GM12878 (cell line): ENCODE data around the gene LNX2. TPM values are rescaled to one million over a fixed set of nuclear protein-coding genes. Genes with fewer than 3 reads are reported as not detected.

ENCODE experiments used
- ATAC-seq: fragments of 200-7000 bp; cut with Tn5 transposase; 3 replicates; pipeline ENCODE4 v1.9.1; 2020; ENCODE audit warnings: mild to moderate bottlenecking, moderate library complexity
- BruUV-seq: library from RNA; stranded (reverse); fragments of 400-500 nt; replicated peaks from 2 replicates; lab custom pipeline; 2021; lab: Mats Ljungman, UMichigan
- CTCF ChIA-PET: fragments of 300-600 bp; sonication (Branson Sonifier 250); formaldehyde crosslinking; extraction: SDS; loops from one replicate; lab custom pipeline; 2021; ENCODE audit warnings: inconsistent platforms; lab: Yijun Ruan, JAX
- POLR2A ChIA-PET: fragments of 350-600 bp; formaldehyde crosslinking; extraction: SDS; loops from one replicate; lab custom pipeline; 2021; ENCODE audit warnings: inconsistent platforms; lab: Charles Lee
- RAD21 ChIA-PET: fragments of 300-600 bp; sonication (Branson Sonifier 250); formaldehyde crosslinking; loops from one replicate; lab custom pipeline; 2023; ENCODE audit warnings: antibody characterized with exemption; ENCODE audit not compliant: unreplicated experiment; lab: Charles Lee
- SMC1A ChIA-PET: fragments of 300-600 bp; sonication (Branson Sonifier 250); formaldehyde crosslinking; loops from one replicate; lab custom pipeline; 2023; ENCODE audit not compliant: unreplicated experiment, uncharacterized antibody; lab: Charles Lee
- DNase-seq: peaks from one replicate; pipeline ENCODE4 v3.0.0-alpha.2; 2011; ENCODE audit warnings: low read depth, low spot score
- FAIRE-seq: peaks from 3 replicates; lab custom pipeline; 2011; peaks lifted over from hg19 to GRCh38; lab: Jason Lieb, UNC
- H2AFZ ChIP-seq: 2 replicates; pipeline ENCODE4 v1.6.0; 2011; ENCODE audit warnings: low read depth, low read length, control low read depth; ENCODE audit not compliant: control insufficient read depth
- H3K27ac ChIP-seq: 2 replicates; pipeline ENCODE4 v1.5.1; 2011; ENCODE audit warnings: control low read depth; ENCODE audit not compliant: control insufficient read depth, insufficient read depth
- H3K27me3 ChIP-seq, 2 experiments: replicated peaks in 1 of 2; 2 replicates each; pipeline versions ENCODE4 v1.6.0 to v1.6.1; 2011; ENCODE audit warnings: low read length in 1 of 2; ENCODE audit not compliant: control insufficient read depth in 2 of 2, insufficient read depth in 2 of 2
- H3K36me3 ChIP-seq, 2 experiments: 2 replicates each; pipeline ENCODE4 v1.5.1; 2011; ENCODE audit warnings: low read length in 1 of 2; ENCODE audit not compliant: control insufficient read depth in 2 of 2, insufficient read depth in 2 of 2
- H3K4me1 ChIP-seq: 2 replicates; pipeline ENCODE4 v1.6.1; 2011; ENCODE audit warnings: mild to moderate bottlenecking, low read length, moderate library complexity, mixed read lengths; ENCODE audit not compliant: control insufficient read depth, insufficient read depth
- H3K4me2 ChIP-seq: 2 replicates; pipeline ENCODE4 v1.6.0; 2011; ENCODE audit warnings: control low read depth; ENCODE audit not compliant: control insufficient read depth, insufficient read depth
- H3K4me3 ChIP-seq: fragments of 200-600 bp; sonication (generic); 2 replicates; pipeline ENCODE4 v1.5.1; 2016
- H3K79me2 ChIP-seq: 2 replicates; pipeline ENCODE4 v1.6.0; 2011; ENCODE audit warnings: low read length; ENCODE audit not compliant: control insufficient read depth, insufficient read depth
- H3K9ac ChIP-seq: 2 replicates; pipeline ENCODE4 v1.8.0; 2011; ENCODE audit warnings: low read length, control low read depth, mixed read lengths; ENCODE audit not compliant: control insufficient read depth, insufficient read depth
- H3K9me3 ChIP-seq: replicated peaks from 3 replicates; pipeline ENCODE4 v1.5.1; 2011; ENCODE audit warnings: mild to moderate bottlenecking, low read length; ENCODE audit not compliant: control insufficient read depth, insufficient read depth
- H4K20me1 ChIP-seq: 2 replicates; pipeline ENCODE4 v1.6.0; 2011; ENCODE audit not compliant: control insufficient read depth, insufficient read depth
- E4F1 ChIP-seq: fragments of 450-650 bp; IDR thresholded peaks from 2 replicates; pipeline ENCODE4 v1.6.1; 2018; ENCODE audit warnings: borderline replicate concordance, mild to moderate bottlenecking; ENCODE audit not compliant: partially characterized antibody
- EZH2 ChIP-seq: IDR thresholded peaks from 2 replicates; pipeline ENCODE4 v1.6.1; 2012; ENCODE audit warnings: low read depth, mild to moderate bottlenecking, control low read depth, inconsistent platforms, low read length, borderline replicate concordance; ENCODE audit not compliant: control insufficient read depth
- GATAD2B ChIP-seq: fragments of 450-650 bp; conservative IDR thresholded peaks from 2 replicates; pipeline ENCODE4 v1.6.1; 2017; ENCODE audit warnings: low read depth, mild to moderate bottlenecking, moderate library complexity
- HDGF ChIP-seq: fragments of 450-650 bp; IDR thresholded peaks from 2 replicates; pipeline ENCODE4 v1.6.1; 2016; ENCODE audit warnings: antibody characterized with exemption
- IKZF1 ChIP-seq: fragments of 450-650 bp; conservative IDR thresholded peaks from 2 replicates; pipeline ENCODE4 v1.6.1; 2017; ENCODE audit warnings: antibody characterized with exemption, mild to moderate bottlenecking
- IRF4 ChIP-seq: IDR thresholded peaks from 2 replicates; pipeline ENCODE4 v1.6.1; 2011; ENCODE audit warnings: low read depth, low read length
- SREBF1 ChIP-seq: IDR thresholded peaks from 2 replicates; pipeline ENCODE4 v1.6.1; 2012; ENCODE audit warnings: mild to moderate bottlenecking, low read length
- SRF ChIP-seq, 2 experiments: IDR thresholded peaks; 2 replicates each; pipeline ENCODE4 v1.6.1; 2011; ENCODE audit warnings: low read depth in 2 of 2, low read length in 2 of 2, mild to moderate bottlenecking in 1 of 2, moderate library complexity in 1 of 2
- WGBS: methylation state at CpG from one replicate; pipeline ENCODE4 v1.1.6; 2016; ENCODE audit warnings: low lambda C conversion rate; ENCODE audit not compliant: insufficient replicate concordance, insufficient coverage; ENCODE audit errors: missing lambda C conversion rate; 5-methylcytosine and 5-hydroxymethylcytosine counted together
- in situ Hi-C: fragments of 300-500 bp; cut with MboI; formaldehyde crosslinking; loops from 9 replicates; pipeline ENCODE4 v1.14.3; 2018; ENCODE audit warnings: mixed read lengths
- intact Hi-C: fragments of 100-400 bp; cut with micrococcal nuclease; formaldehyde crosslinking; loops from one replicate; pipeline ENCODE4 v1.14.2; 2022; ENCODE audit not compliant: unreplicated experiment
- polyA plus RNA-seq, 11 experiments: library from polyadenylated mRNA; depleted of rRNA in 4 of 11; unstranded in 6 of 11; stranded (reverse) in 5 of 11; fragments of >200 nt; fragmentation: Nextera tagmentation in 4 of 11; fragmentation: Illumina TruSeq in 1 of 11; extraction: Ambion mirVana in 4 of 11; extraction: Trizol in 1 of 11; gene quantifications; 1 replicate in 1 of 11; 2 replicates in 10 of 11; pipeline versions ENCODE4 v1.2.1 to v1.2.3, GENCODE V29; 2011 to 2016; ENCODE audit warnings: inconsistent platforms in 2 of 11, missing spikeins in 2 of 11, low read depth in 1 of 11
- total RNA-seq, 4 experiments: library from RNA; depleted of rRNA in 3 of 4; stranded (reverse); fragments of >200 nt in 3 of 4; fragmentation: Illumina TruSeq in 1 of 4; extraction: Trizol in 1 of 4; gene quantifications; 2 replicates each; pipeline versions ENCODE4 v1.2.1 to v1.2.3, GENCODE V29; 2013 to 2021
- TF ChIP-seq, protein P1 (sequence below): fragments of 450-650 bp; IDR thresholded peaks from 2 replicates; pipeline ENCODE4 v1.6.1; 2017; ENCODE audit warnings: low read depth, mild to moderate bottlenecking, moderate library complexity

The LNX2 gene
- total and polyA plus RNA-seq, 10 of the 15 experiments (the other 5 are each of a cell fraction or from before 2014, with no cell fraction given): 1.3 to 7.7 (median 4.4) TPM

DNA sequence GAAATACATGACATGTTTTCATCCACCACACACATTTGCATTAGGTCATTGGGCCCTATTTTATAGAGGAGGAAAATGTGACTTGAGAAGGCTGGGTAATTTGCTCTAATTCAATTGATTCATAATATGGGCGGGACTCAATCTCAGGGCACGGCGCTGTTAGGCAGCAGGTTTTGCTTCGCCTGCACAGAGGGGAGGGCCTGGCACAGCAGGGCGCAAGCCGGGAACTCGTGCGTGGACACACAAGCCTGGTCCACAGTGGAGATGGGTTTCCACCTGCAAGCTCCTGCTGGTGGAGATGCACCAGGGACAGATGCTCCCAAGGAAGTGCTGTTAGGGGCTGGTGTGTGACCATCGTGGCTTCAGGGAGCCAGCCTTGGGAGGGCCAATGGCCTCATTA lies 111.5 kb downstream of the LNX2 start:
- POLR2A ChIA-PET: no interaction called here
- Histone ChIP-seq H4K20me1 (no peaks in the 10 kb centered on the region), H3K4me2 (no peak overlapping the region), H3K36me3 (no peaks in the 10 kb centered on the region), H2AFZ (no peak overlapping the region), H3K27me3 (0 out of 4 replicates have a peak, but pooled peaks cover 0 to 1% of the 10 kb centered on the region in 2 experiments), H3K79me2 (no peaks in the 10 kb centered on the region), H3K9me3 (no peaks in the 10 kb centered on the region), H3K4me3 (no peak overlapping the region), H3K27ac (no peak overlapping the region), H3K4me1 (no peaks in the 10 kb centered on the region), H3K9ac (no peak overlapping the region)
- no peak for TF ChIP-seq E4F1
- TF ChIP-seq IRF4: no peak
- no peak for TF ChIP-seq HDGF
- TF ChIP-seq SRF (IDR thresholded peaks at IDR 0.05; ENCODE audit: low read depth in 2 of 2, low read length in 2 of 2): no peak
- no peak for TF ChIP-seq SREBF1
- no peak for TF ChIP-seq EZH2
- TF ChIP-seq IKZF1: no peak
- TF ChIP-seq, protein P1, sequence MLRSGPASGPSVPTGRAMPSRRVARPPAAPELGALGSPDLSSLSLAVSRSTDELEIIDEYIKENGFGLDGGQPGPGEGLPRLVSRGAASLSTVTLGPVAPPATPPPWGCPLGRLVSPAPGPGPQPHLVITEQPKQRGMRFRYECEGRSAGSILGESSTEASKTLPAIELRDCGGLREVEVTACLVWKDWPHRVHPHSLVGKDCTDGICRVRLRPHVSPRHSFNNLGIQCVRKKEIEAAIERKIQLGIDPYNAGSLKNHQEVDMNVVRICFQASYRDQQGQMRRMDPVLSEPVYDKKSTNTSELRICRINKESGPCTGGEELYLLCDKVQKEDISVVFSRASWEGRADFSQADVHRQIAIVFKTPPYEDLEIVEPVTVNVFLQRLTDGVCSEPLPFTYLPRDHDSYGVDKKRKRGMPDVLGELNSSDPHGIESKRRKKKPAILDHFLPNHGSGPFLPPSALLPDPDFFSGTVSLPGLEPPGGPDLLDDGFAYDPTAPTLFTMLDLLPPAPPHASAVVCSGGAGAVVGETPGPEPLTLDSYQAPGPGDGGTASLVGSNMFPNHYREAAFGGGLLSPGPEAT: no peak
- TF ChIP-seq GATAD2B: no peak
- ATAC-seq (no peak), DNase-seq (no peak), FAIRE-seq (no peak)
- RAD21 ChIA-PET: no interaction called here
- intact Hi-C loops: no loop called here
- SMC1A ChIA-PET: no interaction called here
- BruUV-seq: no TSS peak
- in situ Hi-C loops: no loop called here
- CTCF ChIA-PET: interaction anchor here (1.2 kb wide), 1 partner anchor 524 kb away, joined by 3 read pairs; no protein-coding TSS in a partner anchor
- WGBS: 56% methylated on average over 9 of the region's 9 CpGs
